ENCODE results near the gene SKAP1. TPM values are rescaled to one million over a fixed set of nuclear protein-coding genes. Genes with fewer than 3 reads are reported as not detected.

SKAP1 gene
- total and polyA plus RNA-seq, 4 donors: 1.4 to 4.9 (median 2.5) TPM

GRCh38 chr17:48439875-48440505 lies 10.0 kb upstream of the SKAP1 start:
- Histone ChIP-seq H3K9ac (ENCODE audit: insufficient read depth in 1 of 2, low read length in 2 of 2) (no peak overlapping the region), H3K9me3 (ENCODE audit: control insufficient read depth in 4 of 4, insufficient read depth in 3 of 4, low read length in 3 of 4) (peaks cover 0 to 2% (median 0%) of the 10 kb centered on the region in 4 donors), H3K27me3 (ENCODE audit: control insufficient read depth in 3 of 3, insufficient read depth in 3 of 3, low read length in 2 of 3) (peaks cover 0 to 28% (median 0%) of the 10 kb centered on the region in 3 donors), H3K36me3 (ENCODE audit: control insufficient read depth in 4 of 4, insufficient read depth in 4 of 4, low read length in 4 of 4) (no peaks in the 10 kb centered on the region), H3K27ac (ENCODE audit: low read depth in 1 of 2, low read length in 1 of 2) (no peak overlapping the region), H3K4me1 (ENCODE audit: control insufficient read depth in 5 of 5, insufficient read depth in 5 of 5, low read length in 5 of 5) (peaks cover 0 to 21% (median 4%) of the 10 kb centered on the region in 5 donors), H3K4me3 (no peak overlapping the region)
- DNase-seq: peak; percentile 64 to 81 (median 76)
- no peak for ATAC-seq (ENCODE audit: insufficient read depth, low FRiP score)
- WGBS, 2 donors: 73 to 79% methylated on average over 8 of the region's 8 CpGs
- TF ChIP-seq CTCF (IDR thresholded peaks at IDR 0.05; ENCODE audit: control extremely low read depth, extremely low read depth): no peak

GRCh38 chr17:48439110-48439850 lies 9.3 kb upstream of the SKAP1 start:
- Histone ChIP-seq H3K9me3 (ENCODE audit: control insufficient read depth in 4 of 4, insufficient read depth in 3 of 4, low read length in 3 of 4) (peaks cover 0 to 2% (median 0%) of the 10 kb centered on the region in 4 donors), H3K9ac (ENCODE audit: insufficient read depth in 1 of 2, low read length in 2 of 2) (no peak overlapping the region), H3K27me3 (ENCODE audit: control insufficient read depth in 3 of 3, insufficient read depth in 3 of 3, low read length in 2 of 3) (peaks cover 0 to 32% (median 0%) of the 10 kb centered on the region in 3 donors), H3K4me1 (ENCODE audit: control insufficient read depth in 5 of 5, insufficient read depth in 5 of 5, low read length in 5 of 5) (peaks cover 0 to 21% (median 4%) of the 10 kb centered on the region in 5 donors), H3K36me3 (ENCODE audit: control insufficient read depth in 4 of 4, insufficient read depth in 4 of 4, low read length in 4 of 4) (no peaks in the 10 kb centered on the region), H3K27ac (ENCODE audit: low read depth in 1 of 2, low read length in 1 of 2) (no peak overlapping the region), H3K4me3 (no peak overlapping the region)
- TF ChIP-seq CTCF (IDR thresholded peaks at IDR 0.05; ENCODE audit: control extremely low read depth, extremely low read depth): no peak
- DNase-seq (no peak), ATAC-seq (ENCODE audit: insufficient read depth, low FRiP score) (no peak)
- 80 to 91% methylated on average over 3 of the region's 3 CpGs for WGBS, 2 donors

- WGBS, 2 donors: 50 to 55% methylated on average over 3 of the region's 3 CpGs
- no peak overlapping the region for H3K27ac ChIP-seq (ENCODE audit: low read depth in 1 of 2, low read length in 1 of 2)
- DNase-seq (no peak), ATAC-seq (ENCODE audit: insufficient read depth, low FRiP score) (no peak)
- peaks cover 0 to 2% (median 0%) of the 10 kb centered on the region in 4 donors for H3K9me3 ChIP-seq (ENCODE audit: control insufficient read depth in 4 of 4, insufficient read depth in 3 of 4, low read length in 3 of 4)
- H3K36me3 ChIP-seq (ENCODE audit: control insufficient read depth in 4 of 4, insufficient read depth in 4 of 4, low read length in 4 of 4): no peaks in the 10 kb centered on the region
- H3K4me1 ChIP-seq (ENCODE audit: control insufficient read depth in 5 of 5, insufficient read depth in 5 of 5, low read length in 5 of 5): peaks cover 0 to 26% (median 4%) of the 10 kb centered on the region in 5 donors
- H3K27me3 ChIP-seq (ENCODE audit: control insufficient read depth in 3 of 3, insufficient read depth in 3 of 3, low read length in 2 of 3): peaks cover 0 to 37% (median 3%) of the 10 kb centered on the region in 3 donors
- no peak for TF ChIP-seq CTCF (IDR thresholded peaks at IDR 0.05; ENCODE audit: control extremely low read depth, extremely low read depth)
- no peak overlapping the region for H3K4me3 ChIP-seq
- H3K9ac ChIP-seq (ENCODE audit: insufficient read depth in 1 of 2, low read length in 2 of 2): no peak overlapping the region
Observed at GRCh38 chr17:48438516-48439061, 8.6 kb upstream of the SKAP1 start.
